Activated naive CD8-positive, alpha-beta T cell treated with anti-CD3 and anti-CD28 coated beads for 36 hours (primary cell): Measurements from ENCODE around the gene KCP. TPM values are rescaled to one million over a fixed set of nuclear protein-coding genes. Genes with fewer than 3 reads are reported as not detected.

Source experiments
- total RNA-seq, 2 experiments: library from RNA; stranded (reverse); gene quantifications; one replicate each; pipeline ENCODE4 v1.2.3, GENCODE V29; 2021

KCP gene
- total RNA-seq, 2 experiments from 2014 or later: 0.10 to 0.14 TPM

Other genes starting within 250 kb of the KCP start
- gene GARIN1A, start 238.4 kb downstream of the KCP start, total RNA-seq: under 1 TPM; 0.29 to 0.30 TPM
- gene CALU, start 171.3 kb downstream of the KCP start, total RNA-seq: 10 to 100 TPM; 42.2 to 44.5 TPM
- gene OPN1SW, start 134.9 kb downstream of the KCP start, total RNA-seq: not detected
- 10 to 100 TPM; 10.8 to 11.0 TPM for gene CCDC136, start 118.7 kb downstream of the KCP start, total RNA-seq
- gene FLNC, start 80.3 kb downstream of the KCP start, total RNA-seq: under 1 TPM; 0.12 to 0.23 TPM
- gene ATP6V1F, start 47.9 kb downstream of the KCP start, total RNA-seq: 100 to 1,000 TPM; 125 to 127 TPM
- 1 to 10 TPM; 3.8 to 4.0 TPM for gene IRF5, start 27.2 kb upstream of the KCP start, total RNA-seq
- gene TNPO3, start 144.4 kb upstream of the KCP start, total RNA-seq: 10 to 100 TPM; 71.8 to 72.2 TPM
- gene TSPAN33, start 234.0 kb upstream of the KCP start, total RNA-seq: 10 to 100 TPM; 18.7 to 19.5 TPM